CD4-positive, alpha-beta T cell treated with Interleukin-17A for 4 hours (primary cell): ENCODE results near the gene METTL9.
"Not testable (repeated sequence)": the region's sequence is repeated elsewhere in the genome, so short reads cannot be mapped to it uniquely, and the experiment has no call there.

Source experiments
- DNase-seq: peaks from one replicate; pipeline ENCODE4 v3.0.0-alpha.2; 2020; ENCODE audit warnings: mixed read lengths

METTL9 gene

DNA sequence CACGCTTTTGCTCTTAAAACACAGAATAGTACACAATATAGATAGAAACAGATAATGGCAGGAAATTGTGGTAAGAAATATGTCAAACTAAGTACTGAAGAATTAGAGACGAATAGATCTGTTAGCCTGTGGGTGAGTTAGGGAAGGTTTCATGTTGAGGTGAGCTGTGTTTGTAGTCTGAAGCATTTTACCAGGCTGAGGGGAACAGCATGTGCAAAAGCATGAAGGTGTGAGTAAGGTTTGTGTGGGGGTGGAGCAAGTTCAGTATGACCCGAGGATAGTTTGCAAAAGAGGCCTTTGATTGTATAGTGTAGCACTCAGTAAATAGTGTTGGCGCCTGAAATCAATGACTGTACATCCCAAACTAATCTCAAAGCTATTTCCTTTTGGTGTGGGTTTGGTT is 39.2 kb downstream of the METTL9 start:
- DNase-seq = peak; percentile 47

DNA sequence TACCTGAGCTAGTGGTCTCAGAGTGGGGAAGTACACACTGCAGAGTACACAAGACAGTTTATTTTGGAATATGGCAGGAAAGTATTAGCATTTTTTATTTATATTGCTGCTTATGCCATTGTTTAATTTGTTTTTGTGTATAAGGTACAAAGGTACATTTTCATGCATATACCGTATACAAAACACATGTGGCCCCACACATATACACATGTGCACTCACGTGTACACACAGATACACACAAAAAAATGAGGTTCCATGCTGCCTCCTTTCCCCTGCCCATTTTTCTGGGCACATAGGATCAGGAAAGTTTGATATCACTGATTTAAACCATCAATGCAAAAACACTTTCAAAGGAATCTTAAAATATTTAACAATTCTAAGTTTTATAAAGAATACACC is 40.1 kb downstream of the METTL9 start:
- DNase-seq = no peak

GRCh38 chr16:21641916-21642315 is 42.5 kb downstream of the METTL9 start:
- no peak for DNase-seq

DNA sequence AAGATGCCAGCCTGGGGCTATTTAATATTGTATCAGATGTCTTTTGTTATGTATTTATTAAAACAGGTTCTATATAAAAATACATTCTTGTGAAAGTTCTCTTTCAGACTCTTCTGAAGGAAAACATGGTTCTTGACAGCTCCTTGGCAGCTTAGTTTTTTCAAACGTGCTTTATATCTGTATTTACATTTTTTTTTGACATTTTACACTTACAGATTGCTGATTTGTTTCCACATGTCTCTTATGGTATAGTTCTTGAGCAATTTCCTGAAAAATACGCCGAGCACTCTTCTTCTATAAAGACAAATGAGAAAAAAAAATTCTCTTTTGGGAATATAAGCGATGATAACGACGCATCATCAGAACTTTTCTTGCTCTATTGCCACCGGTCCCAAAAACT is 43.5 kb downstream of the METTL9 start:
- DNase-seq = no peak

- no peak for DNase-seq
Observed at GRCh38 chr16:21643785-21644184, 44.4 kb downstream of the METTL9 start.

GRCh38 chr16:21644674-21645073 is 45.3 kb downstream of the METTL9 start:
- no peak for DNase-seq

GRCh38 chr16:21645261-21645721 is 45.9 kb downstream of the METTL9 start:
- peak; percentile 58 for DNase-seq

DNA sequence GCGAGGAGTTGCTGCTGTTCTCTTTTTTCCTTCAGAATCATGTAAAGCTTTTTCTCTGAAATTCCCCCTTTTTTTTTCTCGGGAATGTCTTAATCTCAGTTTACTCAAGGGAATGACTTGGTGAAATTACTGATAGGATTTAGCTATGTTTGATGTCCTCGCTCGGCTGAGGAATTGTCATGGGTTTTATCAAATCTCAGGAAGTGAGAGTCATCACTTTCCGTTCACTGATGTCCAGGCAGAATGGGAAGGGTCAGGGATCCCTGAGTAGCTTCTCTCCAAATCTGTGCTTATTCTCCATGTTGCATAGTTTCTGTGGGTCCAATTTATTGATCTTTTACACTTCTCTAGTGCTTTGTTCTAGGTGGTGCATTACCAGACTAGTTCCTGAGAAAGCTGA is 46.7 kb downstream of the METTL9 start:
- no peak for DNase-seq

- peak; percentile 83 for DNase-seq
Observed at GRCh38 chr16:21646721-21647561, 47.6 kb downstream of the METTL9 start.

DNA sequence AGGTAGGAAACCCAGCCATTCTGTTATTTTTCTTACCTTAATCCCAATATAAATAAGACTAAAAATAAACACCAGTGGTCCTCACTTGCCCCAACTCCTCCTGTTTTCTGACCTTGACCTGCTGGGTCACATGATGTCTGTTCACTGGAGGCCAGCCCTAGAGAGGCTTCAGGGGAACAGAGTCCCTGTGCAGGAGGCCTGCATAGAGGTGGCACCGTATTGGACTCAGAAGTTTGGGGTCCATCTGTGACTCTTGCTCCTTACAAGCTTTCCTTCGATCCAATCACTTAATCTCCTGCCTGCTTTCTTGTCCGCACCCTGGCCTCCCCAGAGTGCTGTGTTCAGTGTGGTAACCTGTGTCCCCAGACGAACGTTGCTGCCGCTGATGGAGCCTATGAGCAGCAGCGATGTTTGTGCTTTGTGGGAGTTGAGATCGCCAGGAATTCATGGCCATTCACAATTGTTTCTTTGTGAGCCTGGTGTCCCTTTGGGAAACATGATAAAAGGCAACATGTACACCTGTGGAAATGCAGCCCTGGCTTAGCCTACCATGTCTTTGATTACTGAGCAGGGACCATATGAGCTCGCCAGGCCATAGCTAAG is 48.3 kb downstream of the METTL9 start:
- DNase-seq = no peak

- not testable (repeated sequence) for DNase-seq
Observed at GRCh38 chr16:21649826-21650406, 50.5 kb downstream of the METTL9 start.

DNA sequence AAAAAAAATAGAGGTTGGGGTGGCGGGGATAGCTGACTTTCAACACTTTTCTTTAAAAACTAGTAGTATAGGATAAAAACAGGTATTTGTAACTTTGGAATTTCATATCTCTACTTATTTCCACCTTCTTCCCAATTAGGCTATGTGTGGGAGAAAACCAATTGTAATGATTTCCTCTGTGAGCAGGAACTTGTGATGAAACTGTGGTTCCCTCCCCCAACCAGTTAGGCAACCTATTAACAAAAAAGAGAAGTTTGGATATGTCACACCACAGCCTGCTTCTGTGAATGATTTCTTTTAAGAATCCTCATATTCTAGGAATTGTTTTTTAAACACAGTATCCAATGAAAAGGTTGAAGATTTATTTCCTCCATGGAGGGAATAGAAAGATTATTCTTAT is 51.1 kb downstream of the METTL9 start:
- DNase-seq = no peak

- no peak for DNase-seq
Observed at GRCh38 chr16:21651515-21651914, 52.1 kb downstream of the METTL9 start.

DNA sequence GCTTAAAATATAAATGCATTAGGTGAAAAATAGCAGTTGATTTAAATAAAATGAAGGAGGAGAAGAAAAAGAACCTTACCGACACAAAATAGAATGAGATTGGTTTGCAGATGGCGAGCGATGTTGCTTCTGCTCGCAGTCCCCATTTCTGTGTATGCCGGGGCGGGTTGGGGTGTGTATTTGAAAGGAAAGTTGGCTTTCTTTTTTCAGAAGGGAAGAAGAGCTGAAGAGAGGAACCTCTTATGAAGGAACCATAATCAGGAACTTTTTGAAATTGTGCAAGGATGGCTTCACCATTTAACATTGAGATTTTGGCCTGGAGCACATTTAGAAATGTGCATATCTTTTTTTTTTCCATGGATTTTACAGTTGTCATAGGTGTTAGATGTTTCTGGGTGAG is 53.1 kb downstream of the METTL9 start, which contains the start of gene IGSF6:
Gene IGSF6, minus strand, starts transcription at position 156 of the 400 bp plus-strand sequence. Its CDS starts 10 bp downstream, at position 146.
- no peak for DNase-seq

DNA sequence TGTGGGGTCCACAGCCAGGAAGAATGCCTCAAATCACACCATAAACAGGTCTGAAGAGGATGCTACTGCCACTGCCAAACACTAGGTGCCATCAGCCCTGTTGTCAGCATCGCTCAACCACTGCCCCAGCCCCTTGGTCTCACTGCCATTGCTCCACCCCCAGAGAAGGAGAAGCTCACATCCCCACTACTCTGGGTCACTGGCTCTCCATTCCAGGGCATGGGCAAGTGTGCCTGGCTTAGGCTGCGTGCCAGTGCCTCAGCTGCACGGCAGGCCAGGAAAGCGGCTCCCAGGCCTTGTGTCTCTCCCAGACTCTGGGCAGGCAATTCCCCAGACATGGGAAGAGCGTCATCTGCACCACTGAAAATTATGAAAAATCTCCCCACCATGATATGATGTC is 54.2 kb downstream of the METTL9 start:
- no peak for DNase-seq

- no peak for DNase-seq
Observed at GRCh38 chr16:21654466-21654865, 55.1 kb downstream of the METTL9 start.

DNA sequence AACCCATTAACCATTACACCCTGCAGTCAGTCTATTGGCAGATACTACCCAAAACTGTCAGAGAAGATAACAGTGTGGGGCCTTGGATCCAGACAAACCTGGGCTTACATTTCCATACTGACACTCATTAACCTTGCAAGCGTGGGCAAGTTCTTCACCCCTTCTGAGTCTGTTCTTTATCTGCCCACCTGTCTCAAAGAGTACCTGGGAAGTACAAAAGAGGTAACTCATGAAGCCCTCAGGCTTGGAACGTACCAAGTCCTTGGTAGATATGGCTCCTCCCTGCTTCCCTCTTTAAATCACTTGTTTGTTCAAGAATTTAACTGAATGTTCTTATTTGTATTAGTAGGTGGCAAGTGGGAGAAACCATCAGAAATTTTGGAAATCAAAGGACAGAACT is 55.5 kb downstream of the METTL9 start:
- DNase-seq = no peak

- DNase-seq = peak; percentile 65
Observed at GRCh38 chr16:21656795-21657768, 57.7 kb downstream of the METTL9 start.

GRCh38 chr16:21659124-21659523 is 59.7 kb downstream of the METTL9 start:
- no peak for DNase-seq

DNA sequence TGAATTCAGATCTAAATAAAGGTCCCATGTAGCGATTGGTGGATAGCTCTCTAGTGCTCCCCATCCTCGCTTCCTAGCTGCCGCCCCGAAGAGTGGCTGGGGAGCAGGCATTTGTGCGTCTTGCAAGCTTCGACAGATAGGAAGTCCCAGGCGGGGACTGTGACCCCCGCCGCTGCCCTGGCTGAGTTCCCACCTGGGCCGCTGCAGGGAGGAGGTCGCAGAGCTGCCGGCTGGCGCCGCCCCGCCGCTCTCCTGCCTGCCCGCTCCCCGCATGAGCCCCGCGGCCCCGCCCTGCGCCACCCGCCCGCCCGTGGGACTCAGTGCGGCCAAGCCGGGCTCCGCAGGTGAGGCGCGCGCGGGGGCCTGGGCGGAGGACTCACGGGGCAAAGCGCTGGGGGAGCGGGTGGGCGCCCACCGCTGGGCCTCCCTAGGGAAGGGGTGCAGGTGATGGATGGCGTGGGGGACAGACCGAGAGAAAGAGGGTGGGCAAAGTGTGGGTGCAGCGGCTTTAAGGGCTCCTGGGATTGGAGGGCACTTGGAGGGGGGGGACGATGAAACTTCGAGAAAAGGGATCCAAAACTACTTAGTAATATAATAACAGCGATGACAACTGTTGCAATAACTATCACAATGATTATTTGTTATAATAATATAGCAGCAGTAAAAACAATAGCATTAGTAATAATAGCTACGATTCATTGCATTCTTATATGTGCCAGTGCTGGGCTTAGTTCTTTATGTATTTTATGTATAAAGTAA is 64.7 kb downstream of the METTL9 start, which contains the start of gene OTOA:
Gene OTOA, plus strand, starts transcription at position 80 of the 759 bp plus-strand sequence. CDS start 14,547 bp downstream, outside the sequence.
- DNase-seq = peak; percentile 63

DNA sequence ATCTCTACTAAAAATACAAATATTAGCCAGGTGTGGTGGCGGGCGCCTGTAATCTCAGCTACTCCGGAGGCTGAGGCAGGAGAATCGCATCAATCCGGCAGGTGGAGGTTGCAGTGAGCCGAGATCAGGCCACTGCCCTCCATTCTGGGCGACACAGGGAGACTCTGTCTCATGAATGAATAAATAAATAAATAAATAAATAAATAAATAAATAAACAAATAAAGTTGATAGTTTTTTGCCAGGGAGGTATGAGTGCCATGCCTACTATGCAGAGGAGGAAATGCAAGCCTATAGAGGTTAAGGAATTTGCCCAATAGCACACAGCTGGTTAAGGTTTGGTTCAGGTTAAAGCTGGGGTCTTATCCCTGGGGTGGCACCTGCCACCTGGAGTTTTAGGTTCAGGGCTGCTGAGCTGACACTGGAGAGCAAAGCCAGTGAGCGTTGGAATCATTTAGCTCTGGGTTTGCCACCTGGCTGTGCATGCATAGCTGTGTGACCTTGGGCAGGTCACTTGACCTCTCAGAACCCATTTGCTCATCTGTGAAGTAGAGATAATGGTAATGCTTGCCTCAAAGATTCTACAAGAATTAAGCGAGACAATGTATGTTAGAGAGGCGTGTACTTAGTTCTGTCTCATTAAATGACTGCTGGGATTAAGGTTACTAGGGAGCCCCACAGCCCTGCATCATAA is 65.6 kb downstream of the METTL9 start:
- no peak for DNase-seq
